Fibroblast of lung (primary cell): ENCODE data around the gene OBSL1.

Source experiments
- EZH2 ChIP-seq: IDR thresholded peaks from 2 replicates; pipeline ENCODE4 v1.5.1; 2012; ENCODE audit warnings: low read length, control low read depth, mild to moderate bottlenecking; ENCODE audit errors: missing control alignments
- TF ChIP-seq, protein P1 (sequence below), 2 donors: IDR thresholded peaks in 1 of 2; conservative IDR thresholded peaks in 1 of 2; 1 replicate in 1 of 2; 2 replicates in 1 of 2; pipeline ENCODE4 v1.5.1; 2011 to 2012; ENCODE audit warnings: low read length in 2 of 2, control low read depth in 1 of 2, inconsistent platforms in 1 of 2, low read depth in 1 of 2, mild to moderate bottlenecking in 1 of 2

DNA sequence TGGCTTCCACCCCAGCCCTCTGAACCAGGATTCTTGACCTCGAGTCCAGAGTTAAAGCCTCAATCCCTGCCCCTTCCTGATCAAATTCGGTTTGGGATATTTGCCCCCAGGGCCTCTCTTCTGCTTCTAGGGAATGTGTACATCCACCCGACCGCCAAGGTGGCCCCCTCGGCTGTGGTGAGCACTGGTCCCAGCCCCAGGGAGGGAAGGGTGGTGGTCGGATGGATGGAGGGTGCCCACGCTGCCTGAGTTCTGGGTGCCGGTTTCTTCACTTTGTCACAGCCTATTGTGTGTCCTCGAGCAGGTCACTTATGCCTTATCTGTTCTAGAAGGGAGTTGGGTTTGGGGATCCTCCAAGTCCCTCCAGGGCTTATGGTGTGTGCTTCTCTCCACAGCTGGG lies 65.8 kb downstream of the OBSL1 start:
- TF ChIP-seq, protein P1, sequence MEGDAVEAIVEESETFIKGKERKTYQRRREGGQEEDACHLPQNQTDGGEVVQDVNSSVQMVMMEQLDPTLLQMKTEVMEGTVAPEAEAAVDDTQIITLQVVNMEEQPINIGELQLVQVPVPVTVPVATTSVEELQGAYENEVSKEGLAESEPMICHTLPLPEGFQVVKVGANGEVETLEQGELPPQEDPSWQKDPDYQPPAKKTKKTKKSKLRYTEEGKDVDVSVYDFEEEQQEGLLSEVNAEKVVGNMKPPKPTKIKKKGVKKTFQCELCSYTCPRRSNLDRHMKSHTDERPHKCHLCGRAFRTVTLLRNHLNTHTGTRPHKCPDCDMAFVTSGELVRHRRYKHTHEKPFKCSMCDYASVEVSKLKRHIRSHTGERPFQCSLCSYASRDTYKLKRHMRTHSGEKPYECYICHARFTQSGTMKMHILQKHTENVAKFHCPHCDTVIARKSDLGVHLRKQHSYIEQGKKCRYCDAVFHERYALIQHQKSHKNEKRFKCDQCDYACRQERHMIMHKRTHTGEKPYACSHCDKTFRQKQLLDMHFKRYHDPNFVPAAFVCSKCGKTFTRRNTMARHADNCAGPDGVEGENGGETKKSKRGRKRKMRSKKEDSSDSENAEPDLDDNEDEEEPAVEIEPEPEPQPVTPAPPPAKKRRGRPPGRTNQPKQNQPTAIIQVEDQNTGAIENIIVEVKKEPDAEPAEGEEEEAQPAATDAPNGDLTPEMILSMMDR (conservative IDR thresholded peaks at IDR 0.05 in 1 of 2, IDR thresholded peaks at IDR 0.05 in 1 of 2; ENCODE audit: low read depth in 1 of 2, low read length in 2 of 2), result no peak
- no peak for TF ChIP-seq EZH2
